GM21723 (cell line): ENCODE results near the gene PRDM8.
"Not testable (repeated sequence)": the region's sequence is repeated elsewhere in the genome, so short reads cannot be mapped to it uniquely, and the experiment has no call there.

Experiments used
- ATAC-seq: cut with Tn5 transposase; IDR thresholded peaks from one replicate; pipeline ENCODE4 v1.9.1; 2021; ENCODE audit warnings: mild to moderate bottlenecking, moderate library complexity; ENCODE audit not compliant: unreplicated experiment

The PRDM8 gene

GRCh38 chr4:80225595-80225994 lies 28.3 kb downstream of the PRDM8 start:
- ATAC-seq, result no peak

DNA sequence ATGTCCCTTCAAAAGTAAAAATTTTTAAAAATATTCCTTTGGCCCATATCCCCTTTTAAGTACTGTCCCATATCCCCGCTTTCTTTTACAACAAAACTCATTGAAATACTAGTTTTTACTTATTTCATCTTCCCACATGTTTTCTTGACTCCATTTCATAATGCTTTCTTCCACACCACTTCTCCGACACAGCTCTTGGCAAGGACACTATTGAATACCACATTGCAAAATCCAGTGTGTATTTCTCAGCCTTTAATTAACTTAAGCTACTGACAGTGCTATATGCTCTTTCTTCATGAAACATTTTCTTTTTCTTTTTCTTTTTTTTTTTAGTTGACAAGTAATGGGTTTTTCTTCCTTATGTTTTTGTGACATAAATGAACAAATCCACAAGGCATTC lies 28.8 kb downstream of the PRDM8 start:
- no peak for ATAC-seq

DNA sequence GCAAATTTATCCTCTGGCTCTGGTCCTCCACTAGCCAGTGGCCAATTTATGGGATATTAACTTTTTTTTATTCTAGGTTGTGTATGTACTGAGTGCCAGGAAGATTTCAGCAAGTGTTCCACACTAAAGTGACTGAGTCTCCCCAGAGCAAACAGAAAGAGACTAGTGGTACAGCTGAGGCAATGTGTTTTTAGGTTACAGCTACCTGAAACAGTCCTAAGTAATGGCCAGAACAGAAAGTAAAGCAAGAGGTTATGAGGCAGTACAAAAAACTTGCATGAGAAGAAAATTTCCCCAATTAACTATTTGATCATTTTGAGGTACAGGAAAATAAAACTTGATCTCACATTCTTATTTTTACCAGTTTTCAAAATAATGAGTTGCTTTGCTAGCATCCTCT lies 31.2 kb downstream of the PRDM8 start:
- peak; percentile 54 for ATAC-seq

GRCh38 chr4:80229128-80229527 lies 31.8 kb downstream of the PRDM8 start:
- peak; percentile 21 for ATAC-seq

DNA sequence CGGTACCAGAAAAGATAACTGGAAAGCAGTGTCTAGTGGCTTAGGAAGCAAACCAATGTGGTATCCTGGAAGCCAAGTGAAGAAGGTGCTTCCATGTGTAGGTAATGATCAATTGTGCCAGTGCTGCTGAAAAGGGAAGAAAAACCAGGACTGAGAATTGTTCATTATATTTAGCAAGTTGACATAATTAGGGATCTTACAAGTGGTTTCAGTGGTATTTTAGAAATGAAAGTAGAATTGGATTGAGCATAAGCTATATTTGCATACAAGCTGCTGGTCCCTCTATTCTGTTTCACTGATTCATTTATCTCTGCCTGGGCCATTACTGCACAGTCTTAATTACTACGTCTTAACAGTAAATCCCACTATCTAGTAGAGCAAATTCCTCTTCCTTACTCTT lies 32.3 kb downstream of the PRDM8 start:
- ATAC-seq, result peak; percentile 98

DNA sequence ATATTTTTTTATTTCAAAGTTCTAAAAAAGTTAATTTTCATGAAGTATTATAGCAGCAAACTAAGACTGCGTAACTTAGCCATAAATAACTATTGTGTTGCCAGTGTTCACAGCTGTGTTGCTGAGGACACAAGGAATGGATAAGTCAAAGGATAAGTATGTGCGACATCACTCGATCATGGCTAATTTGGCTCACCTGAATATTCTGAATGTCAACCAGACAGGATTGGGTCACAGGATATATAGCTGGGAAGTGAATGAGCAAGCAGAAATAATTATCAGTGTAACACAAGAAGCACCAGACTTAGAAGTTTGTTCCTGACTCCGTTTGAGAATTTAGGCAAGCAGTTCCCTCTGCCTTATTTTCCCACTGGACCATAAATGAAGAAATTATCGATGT lies 33.9 kb downstream of the PRDM8 start:
- ATAC-seq, result no peak

- no peak for ATAC-seq
Measured at GRCh38 chr4:80232707-80233370, 35.5 kb downstream of the PRDM8 start.

GRCh38 chr4:80233390-80233789 lies 36.1 kb downstream of the PRDM8 start:
- ATAC-seq, result no peak

- no peak for ATAC-seq
Measured at GRCh38 chr4:80235451-80235850, 38.1 kb downstream of the PRDM8 start.

- no peak for ATAC-seq
Measured at GRCh38 chr4:80237992-80238391, 40.7 kb downstream of the PRDM8 start.

DNA sequence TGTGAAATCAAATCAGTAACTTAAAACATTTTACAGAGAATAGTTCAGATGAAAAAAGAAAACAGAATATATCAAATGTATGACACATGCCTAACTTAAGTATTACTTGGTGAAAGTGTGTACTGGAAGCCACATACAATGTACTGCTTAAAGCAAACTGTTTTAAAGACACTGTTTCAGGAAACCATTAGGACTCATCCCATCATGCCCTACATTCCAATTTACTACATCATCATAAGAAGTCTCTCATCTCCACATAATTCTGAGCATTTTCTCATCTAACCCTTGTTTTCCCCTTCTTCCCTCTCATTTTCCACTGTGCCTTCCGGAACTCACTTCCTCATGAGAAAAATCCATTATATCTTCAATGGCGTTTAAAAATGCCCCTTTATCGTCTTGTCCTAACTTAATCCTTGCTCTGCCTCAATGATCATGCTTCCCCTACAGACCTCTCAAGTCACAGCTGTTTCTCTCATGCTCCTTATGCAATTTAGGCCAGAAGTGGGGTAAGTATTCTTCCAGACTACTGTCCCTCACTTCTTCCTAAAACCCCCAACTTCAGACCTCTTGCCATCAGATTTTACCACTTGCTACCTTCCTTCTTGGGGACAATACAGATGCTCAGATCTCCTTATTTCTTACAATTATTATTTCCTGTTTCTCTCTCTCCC lies 42.3 kb downstream of the PRDM8 start:
- no peak for ATAC-seq

GRCh38 chr4:80240976-80241375 lies 43.7 kb downstream of the PRDM8 start:
- ATAC-seq, result no peak

DNA sequence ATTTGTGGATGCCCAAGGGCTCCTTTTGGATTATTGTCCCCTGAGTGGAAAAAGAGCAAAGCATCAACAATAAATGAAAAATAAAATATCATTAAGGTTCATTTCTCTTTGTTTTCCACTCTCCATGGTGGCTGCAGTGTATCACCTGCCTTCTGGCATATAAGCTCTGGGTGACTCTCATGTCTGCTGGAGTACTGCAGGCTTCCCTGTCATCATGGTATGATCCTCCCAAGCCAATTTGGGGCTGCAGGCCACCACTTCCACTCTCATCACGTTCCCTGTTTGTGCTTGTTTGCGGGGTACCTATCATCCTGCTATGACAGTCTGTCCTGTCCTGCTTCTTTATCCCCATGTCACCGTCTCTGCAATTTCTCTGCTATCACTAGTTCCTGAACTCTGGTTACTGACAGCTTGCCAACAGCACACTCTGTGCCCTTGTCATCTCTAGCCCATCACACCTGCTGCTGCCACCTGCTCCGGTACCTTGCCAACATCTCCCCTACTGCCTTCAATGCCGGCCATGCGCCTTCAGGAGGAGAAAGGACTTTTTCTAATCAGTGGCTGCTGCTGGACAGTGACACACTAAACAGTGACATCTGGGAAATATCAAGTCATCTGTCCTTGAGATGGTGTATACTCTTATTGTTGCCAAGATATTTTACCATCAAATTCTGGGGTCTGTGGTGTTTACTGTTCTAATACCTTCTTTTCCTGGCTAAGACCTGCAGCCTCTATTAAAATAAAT lies 46.1 kb downstream of the PRDM8 start:
- ATAC-seq, result no peak

DNA sequence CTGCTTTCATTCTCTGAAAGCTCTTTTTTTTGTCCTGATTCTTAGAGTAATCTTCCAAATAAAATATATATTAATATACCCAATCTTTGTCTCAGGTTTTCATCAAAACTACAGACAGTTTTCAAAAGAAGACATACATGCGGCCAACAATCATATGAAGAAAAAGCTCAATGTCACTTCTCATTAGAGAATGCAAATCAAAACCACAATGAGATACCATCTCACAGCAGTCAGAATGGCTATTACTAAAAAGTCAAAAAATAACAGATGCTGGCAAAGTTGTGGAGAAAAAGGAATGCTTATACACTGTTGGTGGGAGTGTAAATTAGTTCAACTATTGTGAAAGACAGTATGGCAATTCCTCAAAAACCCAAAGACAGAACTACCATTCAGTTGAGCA lies 50.2 kb downstream of the PRDM8 start:
- ATAC-seq, result not testable (repeated sequence)

DNA sequence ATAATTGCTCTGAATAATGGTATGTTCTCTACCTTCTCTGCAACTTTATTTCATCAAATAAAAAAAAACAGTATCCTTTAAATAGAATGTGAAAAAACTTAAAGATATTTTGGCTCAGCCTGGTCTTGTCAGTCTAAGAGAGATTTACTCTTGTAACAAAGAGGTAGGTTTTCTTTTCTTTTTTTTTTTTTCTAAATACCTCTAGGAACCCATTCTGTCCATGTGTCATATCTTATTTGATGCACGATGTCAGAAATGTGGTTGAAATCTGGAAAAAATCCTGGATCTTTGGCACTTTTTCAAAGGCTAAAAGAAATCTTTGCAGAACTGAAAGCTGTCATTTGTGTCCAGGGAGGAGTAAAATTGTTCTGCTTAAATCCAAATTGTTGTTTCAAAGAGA lies 51.8 kb downstream of the PRDM8 start:
- no peak for ATAC-seq

GRCh38 chr4:80252427-80252826 lies 55.1 kb downstream of the PRDM8 start:
- ATAC-seq, result no peak

DNA sequence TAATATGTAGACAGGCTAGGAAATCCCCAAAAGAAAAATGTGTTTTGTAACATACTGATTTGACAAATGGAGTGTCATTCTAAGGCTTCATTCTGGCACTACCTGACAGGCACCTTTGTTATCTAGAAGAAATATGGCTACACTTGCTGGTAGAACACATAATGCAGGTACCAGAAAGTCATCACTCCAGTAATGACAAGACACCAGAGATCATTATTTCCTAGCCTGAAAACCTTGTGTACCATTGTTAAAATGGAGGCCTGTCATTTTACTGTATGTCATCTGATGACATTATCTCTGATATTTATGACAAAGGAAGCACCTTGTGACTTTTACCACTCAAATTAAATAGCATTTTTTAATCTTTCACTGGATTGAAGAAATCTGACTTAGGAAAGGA lies 55.6 kb downstream of the PRDM8 start:
- no peak for ATAC-seq

DNA sequence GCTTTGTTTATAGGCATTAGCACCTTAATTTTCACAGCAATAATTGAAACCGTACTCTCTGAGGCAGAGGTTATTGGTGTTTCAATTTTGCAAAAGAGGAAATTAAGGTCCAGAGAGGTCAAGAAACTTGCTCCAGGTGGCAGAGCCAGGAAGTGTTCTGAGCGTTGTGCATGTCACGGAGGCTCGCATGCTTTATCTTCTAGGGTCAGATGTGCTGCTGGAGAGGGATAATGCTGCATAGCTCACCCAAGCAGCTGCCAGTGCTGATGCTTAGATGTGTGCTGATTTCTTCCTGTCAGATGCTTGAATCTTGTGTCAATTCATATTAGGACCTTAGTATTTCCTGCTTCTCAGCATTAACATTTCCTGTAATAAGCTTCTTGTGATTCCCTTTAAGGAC lies 56.2 kb downstream of the PRDM8 start:
- ATAC-seq, result no peak
